CD14-positive monocyte (primary cell): ENCODE data around the gene PTPRO. TPM values are rescaled to one million over a fixed set of nuclear protein-coding genes. Genes with fewer than 3 reads are reported as not detected.

ENCODE experiments used
- DNase-seq, 3 donors: peaks; one replicate each; pipeline ENCODE4 v3.0.0-alpha.2; 2011 to 2022
- H2AFZ ChIP-seq: 2 replicates; pipeline ENCODE4 v1.6.0; 2012; ENCODE audit warnings: mild to moderate bottlenecking, low read depth, low read length, inconsistent platforms; ENCODE audit not compliant: insufficient read depth, poor library complexity, severe bottlenecking
- H3K27ac ChIP-seq, 2 donors: 1 replicate in 1 of 2; 2 replicates in 1 of 2; pipeline ENCODE4 v1.5.1; 2012 to 2013; ENCODE audit warnings: low read length in 2 of 2, control low read depth in 1 of 2, inconsistent platforms in 1 of 2, low read depth in 1 of 2, mild to moderate bottlenecking in 1 of 2
- H3K27me3 ChIP-seq, 2 donors: one replicate each; pipeline versions ENCODE4 v1.6.0 to v1.6.1; 2011 to 2013; ENCODE audit warnings: low read length in 2 of 2; ENCODE audit not compliant: control insufficient read depth in 2 of 2, insufficient read depth in 2 of 2
- H3K36me3 ChIP-seq, 2 donors: replicated peaks in 1 of 2; 1 replicate in 1 of 2; 2 replicates in 1 of 2; pipeline versions ENCODE4 v1.5.1 to v1.6.1; 2012 to 2013; ENCODE audit warnings: low read length in 2 of 2, control low read depth in 1 of 2, inconsistent platforms in 1 of 2, mild to moderate bottlenecking in 1 of 2; ENCODE audit not compliant: insufficient read depth in 2 of 2, control insufficient read depth in 1 of 2
- H3K4me1 ChIP-seq, 2 donors: 1 replicate in 1 of 2; 2 replicates in 1 of 2; pipeline versions ENCODE4 v1.5.1 to v1.6.1; 2012 to 2013; ENCODE audit warnings: low read length in 2 of 2, control low read depth in 1 of 2, inconsistent platforms in 1 of 2, mild to moderate bottlenecking in 1 of 2, moderate library complexity in 1 of 2; ENCODE audit not compliant: insufficient read depth in 2 of 2, control insufficient read depth in 1 of 2
- H3K4me2 ChIP-seq: replicated peaks from 2 replicates; pipeline ENCODE3; 2012; ENCODE audit warnings: low read length, moderate library complexity, mild to moderate bottlenecking; ENCODE audit not compliant: poor library complexity, severe bottlenecking; ENCODE audit errors: extremely low read depth
- H3K4me3 ChIP-seq, 3 experiments: fragments of 200-600 bp in 1 of 3; sonication (generic) in 1 of 3; replicated peaks in 1 of 3; 1 replicate in 2 of 3; 2 replicates in 1 of 3; pipeline ENCODE4 v1.5.1; 2011 to 2013; ENCODE audit warnings: low read length in 3 of 3, mild to moderate bottlenecking in 3 of 3, control low read depth in 2 of 3, low read depth in 2 of 3, inconsistent platforms in 1 of 3, moderate library complexity in 1 of 3
- H3K79me2 ChIP-seq: 2 replicates; pipeline ENCODE4 v1.6.0; 2012; ENCODE audit warnings: mild to moderate bottlenecking, control low read depth, inconsistent platforms, low read length, moderate library complexity; ENCODE audit not compliant: insufficient read depth
- H3K9ac ChIP-seq: 2 replicates; pipeline ENCODE4 v1.6.0; 2017; ENCODE audit warnings: low read length, mild to moderate bottlenecking; ENCODE audit not compliant: insufficient read depth, poor library complexity, severe bottlenecking
- H3K9me3 ChIP-seq, 2 donors: replicated peaks in 1 of 2; 1 replicate in 1 of 2; 2 replicates in 1 of 2; pipeline versions ENCODE4 v1.5.1 to v1.6.1; 2012 to 2013; ENCODE audit warnings: low read length in 2 of 2, control low read depth in 1 of 2; ENCODE audit not compliant: control insufficient read depth in 1 of 2, insufficient read depth in 1 of 2
- H4K20me1 ChIP-seq: 2 replicates; pipeline ENCODE4 v1.6.0; 2012; ENCODE audit warnings: mild to moderate bottlenecking, low read length, control low read depth, moderate library complexity; ENCODE audit not compliant: insufficient read depth
- H3K27ac Mint-ChIP-seq, 7 donors: one replicate each; pipeline ENCODE4 v1.8.0; 2020; ENCODE audit warnings: mild to moderate bottlenecking in 7 of 7, mixed read lengths in 7 of 7, moderate library complexity in 6 of 7, inconsistent platforms in 2 of 7
- H3K27me3 Mint-ChIP-seq, 3 donors: one replicate each; pipeline ENCODE4 v1.8.0; 2021 to 2022; ENCODE audit warnings: low read depth in 3 of 3, mild to moderate bottlenecking in 3 of 3, mixed read lengths in 3 of 3, moderate library complexity in 3 of 3, inconsistent platforms in 1 of 3
- H3K36me3 Mint-ChIP-seq, 2 donors: one replicate each; pipeline ENCODE4 v1.8.0; 2020; ENCODE audit warnings: mixed read lengths in 2 of 2, inconsistent platforms in 1 of 2, mild to moderate bottlenecking in 1 of 2
- H3K4me1 Mint-ChIP-seq: one replicate; pipeline ENCODE4 v1.8.0; 2020; ENCODE audit warnings: mild to moderate bottlenecking, mixed read lengths
- H3K4me3 Mint-ChIP-seq, 2 donors: one replicate each; pipeline ENCODE4 v1.8.0; 2020; ENCODE audit warnings: mild to moderate bottlenecking in 2 of 2, mixed read lengths in 2 of 2, moderate library complexity in 1 of 2
- H3K9me3 Mint-ChIP-seq, 7 donors: one replicate each; pipeline ENCODE4 v1.8.0; 2020 to 2022; ENCODE audit warnings: mixed read lengths in 7 of 7, mild to moderate bottlenecking in 6 of 7, moderate library complexity in 6 of 7, inconsistent platforms in 2 of 7
- WGBS: methylation state at CpG from one replicate; pipeline ENCODE4 v1.1.5; 2013; ENCODE audit warnings: missing lambda C conversion rate; ENCODE audit not compliant: insufficient coverage; 5-methylcytosine and 5-hydroxymethylcytosine counted together
- intact Hi-C, 2 donors: fragments of 100-400 bp; cut with micrococcal nuclease; formaldehyde crosslinking; loops; one replicate each; pipeline versions ENCODE4 v1.15.0 to v1.15.1; 2023
- polyA plus RNA-seq, 3 donors: library from polyadenylated mRNA; depleted of rRNA in 1 of 3; unstranded in 2 of 3; stranded (reverse) in 1 of 3; fragments of 300-500 nt in 2 of 3; fragments of >200 nt in 1 of 3; fragmentation: Illumina TruSeq in 2 of 3; gene quantifications; 1 replicate in 2 of 3; 2 replicates in 1 of 3; pipeline ENCODE4 v1.2.3, GENCODE V29; 2012 to 2021
- TF ChIP-seq, protein P1 (sequence below): fragments of 200-600 bp; IDR thresholded peaks from one replicate; pipeline ENCODE4 v1.8.0; 2022; ENCODE audit warnings: antibody characterized with exemption, mild to moderate bottlenecking

Gene PTPRO
- polyA plus RNA-seq, 3 donors, result 3.1 to 12.0 (median 4.7) TPM

DNA sequence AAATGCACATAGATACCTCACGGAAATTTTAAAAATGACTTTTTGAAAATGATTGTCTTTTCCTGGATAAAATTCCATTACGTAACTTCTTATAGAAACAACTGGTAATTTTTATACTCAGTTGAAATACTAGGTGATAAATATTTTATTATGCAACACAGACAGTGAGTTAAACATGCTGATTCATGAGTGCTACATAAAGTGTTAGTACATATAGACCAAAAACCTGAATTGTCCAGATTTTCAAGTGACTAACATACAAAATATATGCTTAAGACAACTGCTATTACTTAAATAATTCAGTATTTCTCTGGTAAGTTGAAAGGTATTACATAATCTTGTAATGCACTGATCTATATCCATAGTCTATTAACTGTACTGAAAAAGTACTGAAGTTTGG, 11.9 kb downstream of the PTPRO start:
- Mint-ChIP-seq H3K9me3 (no peaks in the 10 kb centered on the region), H3K36me3 (no peaks in the 10 kb centered on the region), H3K27me3 (peaks cover 0 to 8% (median 7%) of the 10 kb centered on the region in 3 donors), H3K4me1 (no peaks in the 10 kb centered on the region), H3K4me3 (no peak overlapping the region), H3K27ac (no peak overlapping the region)
- H3K9ac ChIP-seq, result no peak overlapping the region
- H3K4me3 ChIP-seq, result no peak overlapping the region
- no peak overlapping the region for H3K4me2 ChIP-seq
- no peak for DNase-seq
- TF ChIP-seq, protein P1, sequence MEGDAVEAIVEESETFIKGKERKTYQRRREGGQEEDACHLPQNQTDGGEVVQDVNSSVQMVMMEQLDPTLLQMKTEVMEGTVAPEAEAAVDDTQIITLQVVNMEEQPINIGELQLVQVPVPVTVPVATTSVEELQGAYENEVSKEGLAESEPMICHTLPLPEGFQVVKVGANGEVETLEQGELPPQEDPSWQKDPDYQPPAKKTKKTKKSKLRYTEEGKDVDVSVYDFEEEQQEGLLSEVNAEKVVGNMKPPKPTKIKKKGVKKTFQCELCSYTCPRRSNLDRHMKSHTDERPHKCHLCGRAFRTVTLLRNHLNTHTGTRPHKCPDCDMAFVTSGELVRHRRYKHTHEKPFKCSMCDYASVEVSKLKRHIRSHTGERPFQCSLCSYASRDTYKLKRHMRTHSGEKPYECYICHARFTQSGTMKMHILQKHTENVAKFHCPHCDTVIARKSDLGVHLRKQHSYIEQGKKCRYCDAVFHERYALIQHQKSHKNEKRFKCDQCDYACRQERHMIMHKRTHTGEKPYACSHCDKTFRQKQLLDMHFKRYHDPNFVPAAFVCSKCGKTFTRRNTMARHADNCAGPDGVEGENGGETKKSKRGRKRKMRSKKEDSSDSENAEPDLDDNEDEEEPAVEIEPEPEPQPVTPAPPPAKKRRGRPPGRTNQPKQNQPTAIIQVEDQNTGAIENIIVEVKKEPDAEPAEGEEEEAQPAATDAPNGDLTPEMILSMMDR, result no peak
- H4K20me1 ChIP-seq, result no peaks in the 10 kb centered on the region
- intact Hi-C loops, result no loop called here
- H2AFZ ChIP-seq, result no peak overlapping the region
- H3K36me3 ChIP-seq, result no peaks in the 10 kb centered on the region
- peaks cover 0 to 4% of the 10 kb centered on the region in 2 donors for H3K27me3 ChIP-seq
- no CpG with 5 or more reads among the region's 2 CpGs for WGBS
- no peaks in the 10 kb centered on the region for H3K4me1 ChIP-seq
- no peaks in the 10 kb centered on the region for H3K79me2 ChIP-seq
- H3K27ac ChIP-seq, result no peak overlapping the region
- no peaks in the 10 kb centered on the region for H3K9me3 ChIP-seq

DNA sequence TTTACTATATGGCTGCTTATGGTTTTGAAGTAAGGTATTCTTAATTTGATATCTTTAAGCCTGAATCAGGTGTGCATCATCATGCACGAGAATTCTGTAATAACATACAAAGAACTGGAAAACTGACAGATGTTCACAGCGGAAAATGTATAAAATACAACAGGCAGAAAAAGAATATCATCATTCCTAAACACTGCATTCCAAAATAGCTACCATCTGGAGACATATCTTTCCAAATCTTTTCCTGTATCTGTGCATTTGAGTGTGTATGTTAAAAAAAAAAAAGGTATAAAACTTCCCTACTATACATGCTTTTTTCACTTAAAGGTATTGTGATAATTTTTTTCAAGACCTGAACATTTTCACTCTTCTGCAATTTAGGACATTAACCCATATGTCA, 13.7 kb downstream of the PTPRO start:
- WGBS, result no CpG with 5 or more reads among the region's 2 CpGs
- no peaks in the 10 kb centered on the region for H4K20me1 ChIP-seq

More for the DNA sequence above, 13.7 kb downstream of the PTPRO start:
- no peaks in the 10 kb centered on the region for H3K4me1 ChIP-seq
- DNase-seq, result no peak
- Mint-ChIP-seq H3K27me3 (peaks cover 2 to 7% (median 7%) of the 10 kb centered on the region in 3 donors), H3K9me3 (peaks cover 0 to 2% (median 0%) of the 10 kb centered on the region in 7 donors), H3K27ac (no peak overlapping the region), H3K36me3 (no peaks in the 10 kb centered on the region), H3K4me1 (no peaks in the 10 kb centered on the region), H3K4me3 (no peak overlapping the region)
- H2AFZ ChIP-seq, result no peak overlapping the region
- H3K9ac ChIP-seq, result no peak overlapping the region
- H3K79me2 ChIP-seq, result no peaks in the 10 kb centered on the region
- no peak overlapping the region for H3K27ac ChIP-seq
- intact Hi-C loops, result no loop called here
- TF ChIP-seq, protein P1, result no peak
- H3K4me2 ChIP-seq, result no peak overlapping the region
- peaks cover 0 to 7% of the 10 kb centered on the region in 2 donors for H3K27me3 ChIP-seq
- H3K9me3 ChIP-seq, result no peaks in the 10 kb centered on the region
- no peaks in the 10 kb centered on the region for H3K36me3 ChIP-seq
- no peak overlapping the region for H3K4me3 ChIP-seq
